GM19239 (cell line): ENCODE data around the gene SLC23A1.
"Not testable (repeated sequence)": the region's sequence is repeated elsewhere in the genome, so short reads cannot be mapped to it uniquely, and the experiment has no call there.

ENCODE experiments used
- DNase-seq: peaks from one replicate; pipeline ENCODE4 v3.0.0; 2011; ENCODE audit warnings: low spot score; ENCODE audit not compliant: insufficient read length
- FAIRE-seq: peaks from 2 replicates; lab custom pipeline; 2011; peaks lifted over from hg19 to GRCh38; lab: Jason Lieb, UNC

The SLC23A1 gene

GRCh38 chr5:139409116-139409515, 26.0 kb upstream of the SLC23A1 start:
- DNase-seq, FAIRE-seq: not testable (repeated sequence)

GRCh38 chr5:139408191-139408590, 25.1 kb upstream of the SLC23A1 start:
- DNase-seq = no peak
- FAIRE-seq = no peak

DNA sequence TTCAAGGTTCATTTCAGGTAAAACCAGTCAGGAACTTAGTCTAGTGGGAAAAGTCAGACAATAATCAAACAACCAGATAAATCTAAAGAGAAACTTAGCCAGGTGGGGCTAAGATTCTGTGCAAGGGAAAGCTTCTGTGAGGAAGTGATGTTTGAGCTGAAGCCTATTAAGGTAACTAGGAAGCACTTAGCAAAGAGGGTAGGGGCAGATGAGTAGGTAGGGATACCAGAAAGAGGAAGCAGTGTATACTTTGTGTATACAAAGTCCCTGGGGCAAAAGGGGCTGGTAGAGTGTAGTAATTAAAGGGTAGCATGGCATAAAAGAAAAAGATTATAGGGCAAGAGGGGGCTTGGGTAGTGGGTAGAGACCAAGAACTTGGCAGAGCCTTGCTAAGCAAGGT, 24.4 kb upstream of the SLC23A1 start:
- DNase-seq (no peak), FAIRE-seq (no peak)

GRCh38 chr5:139406963-139407362, 23.9 kb upstream of the SLC23A1 start:
- DNase-seq (no peak), FAIRE-seq (no peak)

- no peak for DNase-seq
- no peak for FAIRE-seq
These were observed 21.4 kb upstream of the SLC23A1 start for GRCh38 chr5:139404484-139404840.

DNA sequence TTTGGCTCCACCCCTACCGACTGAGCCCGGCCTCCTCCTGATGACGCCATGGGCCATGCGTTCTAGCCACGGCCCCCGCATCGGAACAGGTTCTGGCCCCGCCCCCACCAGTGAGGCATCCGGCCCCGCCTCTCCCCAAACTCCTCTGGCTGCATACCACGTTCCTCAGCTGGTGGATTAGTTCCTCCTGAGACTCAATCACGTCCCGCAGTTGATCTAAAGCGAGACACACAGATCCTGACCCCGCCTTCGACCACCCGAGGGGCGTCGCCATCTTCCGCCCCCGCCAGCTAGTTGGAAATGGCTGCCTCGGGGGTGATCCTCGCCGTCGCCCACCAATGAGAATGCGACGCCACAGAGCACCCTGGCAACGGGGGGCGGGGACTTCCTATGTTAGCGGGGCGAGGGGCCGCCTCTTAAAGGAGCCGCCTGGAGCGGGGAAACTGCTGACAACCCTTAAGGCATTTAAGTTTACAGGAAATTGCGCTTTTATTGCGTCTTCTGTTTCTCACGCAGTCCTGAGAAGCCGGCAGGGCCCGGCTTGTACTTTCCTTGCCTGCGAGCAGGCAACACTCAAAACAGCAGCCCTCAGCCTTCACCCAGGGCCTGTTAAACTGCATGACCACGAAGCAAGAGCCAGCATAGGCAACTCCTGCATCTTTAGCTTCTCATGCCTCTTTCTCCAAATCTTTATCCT, 20.8 kb upstream of the SLC23A1 start, which contains the start of gene SPATA24:
Gene SPATA24 (minus strand): TSS at position 303 of the 697 bp plus-strand sequence. CDS start 29 bp downstream, at position 274.
- peak; percentile 94 for FAIRE-seq
- DNase-seq = peak; percentile 79

DNA sequence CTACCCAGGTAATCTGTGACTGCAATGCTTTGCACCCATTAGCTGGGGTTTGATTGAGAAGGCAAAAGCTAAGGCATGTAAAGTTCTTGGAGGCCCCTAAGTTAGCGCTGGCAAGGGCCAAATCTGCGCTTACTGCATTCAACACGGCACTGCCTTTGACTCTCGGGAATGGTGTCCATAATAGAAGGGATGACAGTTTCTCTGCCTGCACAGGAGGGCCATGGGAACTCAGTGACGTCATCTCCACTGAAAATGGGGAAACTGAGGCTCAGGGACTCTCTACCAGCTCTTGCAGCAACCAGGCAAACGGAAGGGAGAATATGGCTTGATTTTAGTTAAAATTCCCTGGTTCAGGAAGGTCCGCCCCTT, 20.3 kb upstream of the SLC23A1 start:
- no peak for DNase-seq
- FAIRE-seq = no peak

- FAIRE-seq (no peak), DNase-seq (no peak)
These were observed 19.6 kb upstream of the SLC23A1 start for GRCh38 chr5:139402561-139403158.

DNA sequence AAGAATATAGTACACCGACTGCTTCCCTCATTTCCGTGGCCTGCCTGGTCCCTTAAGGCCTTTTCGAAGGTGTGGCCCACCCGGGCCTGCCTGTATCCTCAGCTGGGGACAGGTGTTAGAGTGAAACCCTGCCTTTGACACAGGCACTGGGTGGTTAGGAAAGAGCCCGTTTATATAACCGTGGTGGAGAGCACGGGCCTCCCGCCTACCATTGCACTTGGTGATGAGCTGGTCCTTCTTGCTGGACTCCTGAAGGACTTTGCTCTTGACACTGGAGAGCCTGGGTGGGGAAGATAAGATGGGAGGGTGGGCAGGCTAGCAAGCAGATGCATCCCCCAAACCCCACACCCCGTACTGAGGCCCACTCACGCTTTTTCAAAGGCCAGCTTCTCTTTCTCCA, 18.4 kb upstream of the SLC23A1 start:
- FAIRE-seq (no peak), DNase-seq (no peak)

GRCh38 chr5:139399501-139400121, 16.5 kb upstream of the SLC23A1 start:
- DNase-seq (no peak), FAIRE-seq (peak; percentile 59)

DNA sequence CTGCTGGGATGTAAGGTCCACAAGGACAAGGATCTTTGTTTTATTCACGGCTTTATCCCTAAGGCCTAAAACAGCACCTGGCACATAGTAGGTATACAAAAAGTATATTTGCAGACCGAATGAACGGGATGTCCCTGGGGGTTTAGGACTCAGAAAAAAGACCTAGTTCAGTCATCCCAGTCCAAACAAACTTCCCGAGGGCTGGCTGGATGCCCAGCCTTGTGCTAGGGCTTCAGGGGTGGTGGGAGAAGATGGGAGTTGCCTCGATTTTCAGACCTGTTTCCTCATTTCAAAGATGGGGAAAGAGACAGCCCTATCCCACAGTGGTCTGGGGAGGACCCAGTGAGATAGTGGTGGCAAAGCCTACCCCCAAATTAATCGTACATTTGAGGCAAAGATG, 14.8 kb upstream of the SLC23A1 start:
- DNase-seq (no peak), FAIRE-seq (no peak)

GRCh38 chr5:139396691-139397090, 13.6 kb upstream of the SLC23A1 start:
- DNase-seq (no peak), FAIRE-seq (no peak)

GRCh38 chr5:139395844-139396640, 12.9 kb upstream of the SLC23A1 start:
- no peak for FAIRE-seq

GRCh38 chr5:139394654-139395566, 11.8 kb upstream of the SLC23A1 start, which contains the start of gene PROB1:
TSS of gene PROB1 (minus strand) at chr5:139395104. CDS start at chr5:139395081, 23 bp downstream.
- DNase-seq = no peak
- FAIRE-seq = no peak

More at GRCh38 chr5:139395844-139396640, 12.9 kb upstream of the SLC23A1 start:
- DNase-seq = no peak

DNA sequence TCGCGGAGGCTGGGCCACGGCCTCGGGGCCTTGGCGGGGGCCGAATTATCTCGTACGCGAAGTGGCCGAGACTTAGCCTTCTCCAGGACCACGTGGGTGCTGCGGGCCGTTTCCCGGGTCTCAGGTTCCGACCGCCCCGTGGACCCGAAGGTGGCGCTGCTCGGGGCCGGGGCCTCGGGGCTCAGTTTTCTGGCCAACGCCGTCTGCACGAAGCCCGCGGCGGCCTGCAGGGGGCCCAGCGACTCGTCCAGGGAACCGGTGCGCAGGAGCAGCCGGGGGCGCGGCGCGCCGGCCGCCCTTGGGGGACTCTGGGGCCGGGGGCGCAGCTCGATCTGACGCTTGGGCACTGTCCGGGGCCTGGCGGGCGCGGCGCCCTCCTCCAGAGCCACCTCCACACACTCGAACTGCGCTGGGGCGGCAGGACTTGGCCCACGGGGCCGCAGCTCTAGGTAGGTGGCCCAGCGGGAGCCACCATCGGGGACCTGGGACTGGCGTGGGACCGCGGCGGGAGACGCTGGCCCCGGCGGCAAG, 11.1 kb upstream of the SLC23A1 start:
- FAIRE-seq = no peak

GRCh38 chr5:139393497-139394122, 10.5 kb upstream of the SLC23A1 start:
- FAIRE-seq (no peak), DNase-seq (no peak)

More for the DNA sequence above, 11.1 kb upstream of the SLC23A1 start:
- DNase-seq = peak; percentile 67

GRCh38 chr5:139392678-139393496, 9.8 kb upstream of the SLC23A1 start:
- FAIRE-seq (peak; percentile 84), DNase-seq (peak; percentile 82)

DNA sequence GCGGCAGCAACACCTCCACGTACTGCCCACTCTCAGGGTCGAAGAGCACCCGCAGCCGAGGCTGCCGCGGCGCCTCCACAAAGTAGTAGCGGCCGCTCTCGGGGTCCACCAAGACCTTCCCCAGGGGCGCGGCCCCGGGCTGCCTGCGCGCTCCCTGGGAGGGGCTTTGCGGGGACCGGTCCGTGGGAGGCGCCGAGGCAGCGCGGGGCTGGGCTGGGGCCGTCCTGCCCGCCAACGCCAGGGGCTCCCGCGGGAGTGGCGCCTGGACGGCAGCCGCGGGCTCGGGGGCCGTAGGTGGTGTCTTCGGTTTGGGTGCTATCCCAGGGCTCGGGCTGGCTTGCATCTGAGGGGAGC, 9.2 kb upstream of the SLC23A1 start:
- FAIRE-seq (no peak), DNase-seq (no peak)
